Mesothelial cell of epicardium (in vitro differentiated cells): Measurements from ENCODE around the gene NTRK3. TPM values are rescaled to one million over a fixed set of nuclear protein-coding genes. Genes with fewer than 3 reads are reported as not detected.

Experiments used
- DNase-seq, 2 experiments: peaks; one replicate each; pipeline ENCODE4 v3.0.0; 2021; ENCODE audit warnings: low spot score in 2 of 2; ENCODE audit not compliant: unreplicated experiment in 2 of 2
- H3K27ac Mint-ChIP-seq: 2 replicates; pipeline ENCODE4 v1.8.0; 2021; ENCODE audit warnings: mixed read lengths
- H3K27me3 Mint-ChIP-seq: 2 replicates; pipeline ENCODE4 v1.8.0; 2021; ENCODE audit warnings: low read depth, mixed read lengths
- H3K36me3 Mint-ChIP-seq: 2 replicates; pipeline ENCODE4 v1.8.0; 2021; ENCODE audit warnings: mixed read lengths
- H3K4me1 Mint-ChIP-seq: 2 replicates; pipeline ENCODE4 v1.8.0; 2021; ENCODE audit warnings: mixed read lengths
- H3K4me3 Mint-ChIP-seq: 2 replicates; pipeline ENCODE4 v1.8.0; 2021; ENCODE audit warnings: mild to moderate bottlenecking, moderate library complexity, mixed read lengths
- H3K9me3 Mint-ChIP-seq: 2 replicates; pipeline ENCODE4 v1.8.0; 2021; ENCODE audit warnings: mixed read lengths
- total RNA-seq: library from RNA; stranded (reverse); gene quantifications from 3 replicates; pipeline ENCODE4 v1.2.1, GENCODE V29; 2021
- TF ChIP-seq, protein P1 (sequence below): fragments of 200-600 bp; sonication (generic); IDR thresholded peaks from one replicate; pipeline ENCODE4 v1.5.0; 2021; ENCODE audit warnings: antibody characterized with exemption; ENCODE audit not compliant: unreplicated experiment

The NTRK3 gene
- total RNA-seq, 1 donor from 2014 or later, result 2.1 TPM

DNA sequence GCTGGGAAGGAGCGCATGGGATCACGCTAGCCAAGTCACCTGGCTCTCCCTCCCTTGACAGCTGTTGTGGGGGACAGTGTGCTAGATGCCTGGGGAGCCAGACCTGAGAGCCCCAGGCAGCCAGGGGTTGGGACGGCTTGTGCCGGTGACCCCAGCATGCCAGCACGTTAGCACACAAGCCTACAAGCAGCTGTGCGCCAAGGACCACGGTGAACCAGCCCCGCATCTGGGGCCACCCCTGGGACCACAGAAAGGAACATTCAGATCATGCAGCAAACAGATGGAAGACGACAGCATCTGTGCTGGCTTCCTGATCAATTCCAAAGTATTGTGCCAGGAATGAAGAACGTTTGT, 64.8 kb downstream of the NTRK3 start:
- TF ChIP-seq, protein P1, sequence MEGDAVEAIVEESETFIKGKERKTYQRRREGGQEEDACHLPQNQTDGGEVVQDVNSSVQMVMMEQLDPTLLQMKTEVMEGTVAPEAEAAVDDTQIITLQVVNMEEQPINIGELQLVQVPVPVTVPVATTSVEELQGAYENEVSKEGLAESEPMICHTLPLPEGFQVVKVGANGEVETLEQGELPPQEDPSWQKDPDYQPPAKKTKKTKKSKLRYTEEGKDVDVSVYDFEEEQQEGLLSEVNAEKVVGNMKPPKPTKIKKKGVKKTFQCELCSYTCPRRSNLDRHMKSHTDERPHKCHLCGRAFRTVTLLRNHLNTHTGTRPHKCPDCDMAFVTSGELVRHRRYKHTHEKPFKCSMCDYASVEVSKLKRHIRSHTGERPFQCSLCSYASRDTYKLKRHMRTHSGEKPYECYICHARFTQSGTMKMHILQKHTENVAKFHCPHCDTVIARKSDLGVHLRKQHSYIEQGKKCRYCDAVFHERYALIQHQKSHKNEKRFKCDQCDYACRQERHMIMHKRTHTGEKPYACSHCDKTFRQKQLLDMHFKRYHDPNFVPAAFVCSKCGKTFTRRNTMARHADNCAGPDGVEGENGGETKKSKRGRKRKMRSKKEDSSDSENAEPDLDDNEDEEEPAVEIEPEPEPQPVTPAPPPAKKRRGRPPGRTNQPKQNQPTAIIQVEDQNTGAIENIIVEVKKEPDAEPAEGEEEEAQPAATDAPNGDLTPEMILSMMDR, result no peak
- Mint-ChIP-seq H3K4me1 (no peaks in the 10 kb centered on the region), H3K27ac (no peak overlapping the region), H3K4me3 (no peak overlapping the region), H3K27me3 (peaks cover 51% of the 10 kb centered on the region), H3K36me3 (no peaks in the 10 kb centered on the region), H3K9me3 (no peaks in the 10 kb centered on the region)
- no peak for DNase-seq

DNA sequence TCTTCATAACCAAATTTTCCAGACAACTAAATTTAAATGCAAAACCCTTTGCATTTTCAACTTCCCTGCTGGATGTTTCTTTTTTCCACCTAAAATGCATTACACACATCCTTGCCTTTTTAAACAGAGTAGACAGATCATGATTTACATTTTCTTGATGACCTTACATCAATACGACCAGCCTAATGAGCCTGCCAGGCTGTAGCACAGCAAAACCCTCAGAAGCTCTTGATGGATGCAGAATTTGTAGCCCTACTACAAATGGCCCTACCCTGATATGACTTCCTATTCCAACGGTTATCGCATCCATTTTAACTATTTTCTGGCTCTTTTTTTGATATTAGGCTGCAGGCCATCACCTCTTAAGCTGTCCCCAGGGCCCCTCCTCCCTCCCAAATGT, 66.3 kb downstream of the NTRK3 start:
- no peak overlapping the region for H3K4me3 Mint-ChIP-seq
- no peaks in the 10 kb centered on the region for H3K4me1 Mint-ChIP-seq
- no peaks in the 10 kb centered on the region for H3K9me3 Mint-ChIP-seq
- H3K27ac Mint-ChIP-seq, result no peak overlapping the region
- no peaks in the 10 kb centered on the region for H3K36me3 Mint-ChIP-seq
- H3K27me3 Mint-ChIP-seq, result peaks cover 57% of the 10 kb centered on the region
- TF ChIP-seq, protein P1, result no peak
- DNase-seq, result no peak

DNA sequence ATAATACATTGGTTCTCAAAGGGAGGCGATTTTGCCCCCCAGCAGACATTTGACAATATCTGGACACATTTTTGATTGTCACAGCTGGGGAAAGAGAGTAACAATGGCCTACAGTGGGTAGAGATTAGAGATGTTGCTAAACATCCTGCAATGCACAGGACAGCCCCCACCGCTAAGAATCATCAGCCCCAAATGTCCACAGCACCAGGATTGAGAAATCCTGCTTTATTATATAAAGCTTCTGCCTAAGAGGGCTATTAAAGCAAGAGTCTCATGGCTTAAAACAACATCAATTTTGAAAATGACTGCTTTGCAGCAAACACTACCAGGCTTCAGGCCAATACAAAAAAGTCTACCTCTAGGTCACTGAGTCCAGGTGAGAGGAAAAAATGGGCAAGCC, 68.2 kb downstream of the NTRK3 start:
- Mint-ChIP-seq H3K4me1 (no peaks in the 10 kb centered on the region), H3K4me3 (no peak overlapping the region), H3K9me3 (no peaks in the 10 kb centered on the region), H3K36me3 (no peaks in the 10 kb centered on the region), H3K27me3 (peaks cover 55% of the 10 kb centered on the region), H3K27ac (no peak overlapping the region)
- no peak for DNase-seq
- TF ChIP-seq, protein P1, result no peak

DNA sequence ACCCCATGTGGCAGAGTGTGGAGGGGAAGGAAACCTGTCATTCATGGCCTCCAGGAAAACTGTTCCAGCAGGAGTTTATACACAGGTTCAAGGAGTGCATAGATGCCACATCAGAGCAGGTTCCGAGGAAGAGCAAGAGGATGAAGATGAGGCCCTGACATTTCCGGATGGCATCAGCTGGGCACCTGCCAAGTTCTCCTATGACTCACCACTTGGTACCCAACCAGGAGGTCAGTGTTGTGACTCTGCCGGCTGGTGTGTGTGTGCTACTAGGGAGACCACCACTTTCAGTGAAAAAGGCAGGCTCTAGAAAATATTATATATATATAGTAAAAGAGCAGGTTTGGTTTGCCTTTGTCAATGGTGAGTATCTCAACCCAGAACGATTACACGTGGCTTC, 69.3 kb downstream of the NTRK3 start:
- H3K4me3 Mint-ChIP-seq, result no peak overlapping the region
- peaks cover 57% of the 10 kb centered on the region for H3K27me3 Mint-ChIP-seq
- no peak for DNase-seq
- no peaks in the 10 kb centered on the region for H3K4me1 Mint-ChIP-seq
- TF ChIP-seq, protein P1, result no peak
- H3K27ac Mint-ChIP-seq, result no peak overlapping the region
- no peaks in the 10 kb centered on the region for H3K36me3 Mint-ChIP-seq
- H3K9me3 Mint-ChIP-seq, result no peaks in the 10 kb centered on the region

DNA sequence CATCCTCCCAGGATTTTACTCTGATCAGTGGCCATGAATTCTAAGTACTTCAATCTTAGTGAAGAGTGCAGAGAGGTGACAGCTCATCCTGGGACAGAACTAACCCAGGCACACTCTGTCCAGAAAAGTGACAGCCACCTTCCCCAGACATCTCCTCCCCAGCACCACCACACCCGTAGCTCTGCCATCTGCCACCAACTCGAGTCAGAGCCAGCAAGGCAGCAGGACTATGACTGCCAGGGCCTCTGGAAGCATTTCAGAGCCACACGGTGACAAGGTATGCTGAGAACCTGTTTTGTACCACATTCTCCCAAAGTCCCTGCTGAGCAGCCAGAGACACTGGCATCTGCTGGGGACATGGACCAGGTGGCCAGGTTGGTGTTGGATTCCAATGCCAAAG, 71.0 kb downstream of the NTRK3 start:
- Mint-ChIP-seq H3K4me3 (no peak overlapping the region), H3K9me3 (no peaks in the 10 kb centered on the region), H3K36me3 (no peaks in the 10 kb centered on the region), H3K27ac (no peak overlapping the region), H3K4me1 (no peaks in the 10 kb centered on the region), H3K27me3 (peaks cover 68% of the 10 kb centered on the region)
- no peak for DNase-seq
- TF ChIP-seq, protein P1, result no peak

DNA sequence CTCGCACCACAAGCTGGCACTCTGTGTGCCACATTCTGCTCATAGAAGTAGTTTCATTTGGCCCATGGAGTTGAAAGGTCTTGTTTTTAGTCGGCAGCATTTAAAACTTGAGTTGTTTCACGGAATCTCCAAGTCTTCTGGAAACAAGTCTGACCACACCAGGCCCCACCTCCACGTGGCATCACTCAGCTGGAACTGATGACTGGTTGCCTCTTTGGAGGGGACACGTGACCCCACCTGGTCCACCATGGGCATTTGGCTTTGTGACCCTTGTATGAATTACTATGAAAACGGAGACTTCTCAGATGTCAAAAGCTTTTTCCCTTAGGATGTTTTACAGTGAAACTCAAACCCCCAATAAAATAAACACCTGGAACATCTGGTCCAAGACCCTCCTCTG, 74.9 kb downstream of the NTRK3 start:
- no peaks in the 10 kb centered on the region for H3K9me3 Mint-ChIP-seq
- H3K27ac Mint-ChIP-seq, result no peak overlapping the region
- peaks cover 67% of the 10 kb centered on the region for H3K27me3 Mint-ChIP-seq
- TF ChIP-seq, protein P1, result no peak
- no peak overlapping the region for H3K4me3 Mint-ChIP-seq
- no peaks in the 10 kb centered on the region for H3K4me1 Mint-ChIP-seq
- DNase-seq, result no peak
- H3K36me3 Mint-ChIP-seq, result no peaks in the 10 kb centered on the region
